ENCODE results near the gene SNTB2.

- TF ChIP-seq POLR2AphosphoS5 (IDR thresholded peaks at IDR 0.05) (no peak), CTCF (IDR thresholded peaks at IDR 0.05 in 8 of 11, conservative IDR thresholded peaks at IDR 0.05 in 3 of 11) (no peak)
Observed at GRCh38 chr16:69253870-69254341, 66.9 kb downstream of the SNTB2 start.
